Activated T-helper 1 cell treated with Interleukin-2 at 50 U/mL for 16 hours (primary cell): ENCODE measurements around the gene NRGN.

ENCODE experiments used
- DNase-seq: peaks from one replicate; pipeline ENCODE4 v3.0.0-alpha.2; 2020; ENCODE audit warnings: low read depth

NRGN gene

GRCh38 chr11:124740277-124740882 lies 638 bp downstream of the NRGN start:
- DNase-seq, result no peak

- DNase-seq, result no peak
Measured at GRCh38 chr11:124742555-124742954, 2.8 kb downstream of the NRGN start.

- DNase-seq, result no peak
Measured at GRCh38 chr11:124743050-124743449, 3.3 kb downstream of the NRGN start.

GRCh38 chr11:124745270-124745834 lies 5.6 kb downstream of the NRGN start:
- no peak for DNase-seq

GRCh38 chr11:124745835-124746620 lies 6.3 kb downstream of the NRGN start:
- DNase-seq, result no peak

- peak; percentile 58 for DNase-seq
Measured at GRCh38 chr11:124746621-124747243, 7.0 kb downstream of the NRGN start.

GRCh38 chr11:124747406-124748099 lies 7.8 kb downstream of the NRGN start:
- no peak for DNase-seq

GRCh38 chr11:124748100-124748418 lies 8.3 kb downstream of the NRGN start:
- no peak for DNase-seq

GRCh38 chr11:124748481-124749343 lies 9.0 kb downstream of the NRGN start:
- DNase-seq, result no peak

GRCh38 chr11:124749912-124750311 lies 10.2 kb downstream of the NRGN start:
- DNase-seq, result no peak

GRCh38 chr11:124751391-124751740 lies 11.6 kb downstream of the NRGN start:
- no peak for DNase-seq

- no peak for DNase-seq
Measured at GRCh38 chr11:124751741-124752470, 12.2 kb downstream of the NRGN start, which contains the start of gene VSIG2. Gene VSIG2, minus strand, starts transcription at chr11:124752255. Its CDS starts 118 bp downstream, at chr11:124752137.

- no peak for DNase-seq
Measured at GRCh38 chr11:124752471-124753102, 12.8 kb downstream of the NRGN start.

GRCh38 chr11:124753205-124753604 lies 13.5 kb downstream of the NRGN start:
- DNase-seq, result no peak

GRCh38 chr11:124753624-124754023 lies 13.9 kb downstream of the NRGN start:
- DNase-seq, result no peak

GRCh38 chr11:124754309-124754708 lies 14.6 kb downstream of the NRGN start:
- DNase-seq, result no peak

GRCh38 chr11:124754710-124755109 lies 15.0 kb downstream of the NRGN start:
- no peak for DNase-seq

GRCh38 chr11:124756033-124756752 lies 16.5 kb downstream of the NRGN start:
- DNase-seq, result no peak

GRCh38 chr11:124756753-124757227 lies 17.0 kb downstream of the NRGN start:
- DNase-seq, result no peak
